ENCODE results near the gene HS3ST5. TPM values are rescaled to one million over a fixed set of nuclear protein-coding genes. Genes with fewer than 3 reads are reported as not detected.

Gene HS3ST5
- total and polyA plus RNA-seq, 2 donors from 2014 or later: 0.09 TPM; not detected in 1

DNA sequence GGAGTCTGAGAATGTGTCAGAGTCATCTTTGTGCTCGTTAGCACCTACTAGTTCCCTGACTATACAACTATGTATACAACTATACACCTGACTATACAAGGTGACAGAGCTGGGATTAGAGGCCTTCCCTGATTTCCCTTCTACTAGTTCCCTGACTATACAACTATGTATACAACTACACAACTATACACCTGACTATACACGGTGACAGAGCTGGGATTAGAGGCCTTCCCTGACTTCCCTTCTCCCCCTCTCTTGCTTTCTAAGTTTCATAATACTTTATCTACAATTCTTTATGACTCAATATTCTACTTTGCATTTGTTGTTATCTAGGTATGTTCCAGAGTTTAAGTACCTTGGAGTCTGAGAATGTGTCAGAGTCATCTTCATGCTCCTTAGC lies 68.0 kb downstream of the HS3ST5 start:
- no peak for FAIRE-seq
- intact Hi-C loops (cut with DNase I): no loop called here
- H3K9ac ChIP-seq (ENCODE audit: low read length in 3 of 3): no peak overlapping the region
- no peak overlapping the region for H3K4me3 ChIP-seq (ENCODE audit: low read length in 3 of 3)
- H3K9me3 ChIP-seq (ENCODE audit: control insufficient read depth in 2 of 3, insufficient read depth in 1 of 3, low read length in 3 of 3): no peaks in the 10 kb centered on the region
- no peaks in the 10 kb centered on the region for H3K27me3 ChIP-seq (ENCODE audit: control insufficient read depth, insufficient read depth, low read length)
- DNase-seq: no peak
- H3K4me1 ChIP-seq (ENCODE audit: control insufficient read depth in 2 of 3, insufficient read depth in 2 of 3, low read depth in 1 of 3, low read length in 3 of 3): no peaks in the 10 kb centered on the region
- TF ChIP-seq, protein P1, sequence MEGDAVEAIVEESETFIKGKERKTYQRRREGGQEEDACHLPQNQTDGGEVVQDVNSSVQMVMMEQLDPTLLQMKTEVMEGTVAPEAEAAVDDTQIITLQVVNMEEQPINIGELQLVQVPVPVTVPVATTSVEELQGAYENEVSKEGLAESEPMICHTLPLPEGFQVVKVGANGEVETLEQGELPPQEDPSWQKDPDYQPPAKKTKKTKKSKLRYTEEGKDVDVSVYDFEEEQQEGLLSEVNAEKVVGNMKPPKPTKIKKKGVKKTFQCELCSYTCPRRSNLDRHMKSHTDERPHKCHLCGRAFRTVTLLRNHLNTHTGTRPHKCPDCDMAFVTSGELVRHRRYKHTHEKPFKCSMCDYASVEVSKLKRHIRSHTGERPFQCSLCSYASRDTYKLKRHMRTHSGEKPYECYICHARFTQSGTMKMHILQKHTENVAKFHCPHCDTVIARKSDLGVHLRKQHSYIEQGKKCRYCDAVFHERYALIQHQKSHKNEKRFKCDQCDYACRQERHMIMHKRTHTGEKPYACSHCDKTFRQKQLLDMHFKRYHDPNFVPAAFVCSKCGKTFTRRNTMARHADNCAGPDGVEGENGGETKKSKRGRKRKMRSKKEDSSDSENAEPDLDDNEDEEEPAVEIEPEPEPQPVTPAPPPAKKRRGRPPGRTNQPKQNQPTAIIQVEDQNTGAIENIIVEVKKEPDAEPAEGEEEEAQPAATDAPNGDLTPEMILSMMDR (IDR thresholded peaks at IDR 0.05; ENCODE audit: borderline replicate concordance, extremely low read depth, insufficient read depth): no peak
- H3K36me3 ChIP-seq (ENCODE audit: control insufficient read depth in 2 of 3, insufficient read depth in 3 of 3, low read length in 3 of 3): no peaks in the 10 kb centered on the region
- no peak overlapping the region for H3K27ac ChIP-seq (ENCODE audit: low read depth in 2 of 2, low read length in 2 of 2)

DNA sequence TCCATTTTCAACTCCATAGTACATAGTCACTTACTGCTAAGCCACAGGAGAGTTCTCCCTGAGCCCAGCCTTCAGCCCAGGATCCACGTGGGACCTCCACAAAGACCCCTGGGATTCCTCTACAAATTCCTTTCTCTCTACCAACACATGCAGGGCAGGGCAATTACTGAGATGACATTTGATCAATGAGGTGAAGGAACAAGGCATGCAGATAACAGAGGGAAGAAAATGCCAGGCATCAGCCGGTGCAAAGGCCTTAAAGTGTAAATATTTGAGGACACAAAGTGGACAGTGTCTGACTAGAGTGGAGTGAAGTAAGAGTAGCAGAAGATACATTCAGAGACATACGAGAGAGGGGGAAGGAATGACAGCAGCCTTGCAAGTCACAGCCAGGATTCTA lies 70.2 kb downstream of the HS3ST5 start:
- intact Hi-C loops (cut with DNase I): no loop called here
- TF ChIP-seq, protein P1 (IDR thresholded peaks at IDR 0.05; ENCODE audit: borderline replicate concordance, extremely low read depth, insufficient read depth): no peak
- Histone ChIP-seq H3K36me3 (ENCODE audit: control insufficient read depth in 2 of 3, insufficient read depth in 3 of 3, low read length in 3 of 3) (no peaks in the 10 kb centered on the region), H3K4me1 (ENCODE audit: control insufficient read depth in 2 of 3, insufficient read depth in 2 of 3, low read depth in 1 of 3, low read length in 3 of 3) (no peaks in the 10 kb centered on the region), H3K27me3 (ENCODE audit: control insufficient read depth, insufficient read depth, low read length) (no peaks in the 10 kb centered on the region), H3K9ac (ENCODE audit: low read length in 3 of 3) (no peak overlapping the region), H3K4me3 (ENCODE audit: low read length in 3 of 3) (no peak overlapping the region), H3K9me3 (ENCODE audit: control insufficient read depth in 2 of 3, insufficient read depth in 1 of 3, low read length in 3 of 3) (no peaks in the 10 kb centered on the region), H3K27ac (ENCODE audit: low read depth in 2 of 2, low read length in 2 of 2) (no peak overlapping the region)
- DNase-seq: no peak
- FAIRE-seq: no peak

DNA sequence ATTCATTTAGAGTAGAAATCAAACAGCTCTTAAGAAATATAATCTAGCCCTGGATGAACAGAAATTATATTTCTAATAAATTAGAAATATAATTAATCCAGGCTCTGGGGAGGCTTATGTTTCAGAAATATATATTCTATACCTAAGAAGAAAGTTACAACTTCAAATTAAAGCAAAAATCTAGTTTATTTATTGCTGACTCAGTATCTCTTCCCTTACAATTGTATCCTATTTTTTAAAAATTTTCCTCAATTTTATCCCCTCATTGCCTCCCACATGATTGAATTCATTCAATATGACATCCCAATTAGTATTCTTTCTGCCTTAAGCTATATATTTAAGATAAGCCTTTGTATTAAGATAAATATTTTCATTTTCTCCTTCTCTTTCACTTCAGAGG lies 71.4 kb downstream of the HS3ST5 start:
- Histone ChIP-seq H3K9ac (ENCODE audit: low read length in 3 of 3) (no peak overlapping the region), H3K27me3 (ENCODE audit: control insufficient read depth, insufficient read depth, low read length) (no peaks in the 10 kb centered on the region), H3K27ac (ENCODE audit: low read depth in 2 of 2, low read length in 2 of 2) (no peak overlapping the region), H3K4me1 (ENCODE audit: control insufficient read depth in 2 of 3, insufficient read depth in 2 of 3, low read depth in 1 of 3, low read length in 3 of 3) (no peaks in the 10 kb centered on the region), H3K36me3 (ENCODE audit: control insufficient read depth in 2 of 3, insufficient read depth in 3 of 3, low read length in 3 of 3) (no peaks in the 10 kb centered on the region), H3K9me3 (ENCODE audit: control insufficient read depth in 2 of 3, insufficient read depth in 1 of 3, low read length in 3 of 3) (no peaks in the 10 kb centered on the region), H3K4me3 (ENCODE audit: low read length in 3 of 3) (no peak overlapping the region)
- intact Hi-C loops (cut with DNase I): no loop called here
- DNase-seq (no peak), FAIRE-seq (no peak)
- TF ChIP-seq, protein P1 (IDR thresholded peaks at IDR 0.05; ENCODE audit: borderline replicate concordance, extremely low read depth, insufficient read depth): no peak

DNA sequence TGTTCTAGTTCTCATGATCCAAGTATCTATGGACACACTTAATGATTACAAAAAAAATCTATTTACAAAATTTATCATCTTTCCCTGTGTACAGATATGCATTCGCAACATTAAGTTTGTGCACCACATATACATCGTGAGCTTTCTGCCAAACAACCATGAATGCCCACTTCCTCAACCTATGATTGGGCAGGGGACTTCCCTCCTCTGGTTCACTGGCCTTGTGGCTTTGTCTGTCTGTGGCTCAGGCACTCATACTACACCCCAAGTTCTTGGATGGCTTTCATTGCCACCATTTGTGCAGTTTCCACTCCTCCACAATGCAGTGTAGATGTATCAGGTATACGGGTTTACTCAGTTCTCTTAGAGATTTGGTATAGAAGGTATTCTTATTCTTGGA lies 74.9 kb downstream of the HS3ST5 start:
- no peak for DNase-seq
- intact Hi-C loops (cut with DNase I): no loop called here
- no peaks in the 10 kb centered on the region for H3K4me1 ChIP-seq (ENCODE audit: control insufficient read depth in 2 of 3, insufficient read depth in 2 of 3, low read depth in 1 of 3, low read length in 3 of 3)
- no peaks in the 10 kb centered on the region for H3K27me3 ChIP-seq (ENCODE audit: control insufficient read depth, insufficient read depth, low read length)
- FAIRE-seq: no peak
- no peak overlapping the region for H3K4me3 ChIP-seq (ENCODE audit: low read length in 3 of 3)
- H3K36me3 ChIP-seq (ENCODE audit: control insufficient read depth in 2 of 3, insufficient read depth in 3 of 3, low read length in 3 of 3): no peaks in the 10 kb centered on the region
- no peak overlapping the region for H3K9ac ChIP-seq (ENCODE audit: low read length in 3 of 3)
- TF ChIP-seq, protein P1 (IDR thresholded peaks at IDR 0.05; ENCODE audit: borderline replicate concordance, extremely low read depth, insufficient read depth): no peak
- no peaks in the 10 kb centered on the region for H3K9me3 ChIP-seq (ENCODE audit: control insufficient read depth in 2 of 3, insufficient read depth in 1 of 3, low read length in 3 of 3)
- H3K27ac ChIP-seq (ENCODE audit: low read depth in 2 of 2, low read length in 2 of 2): no peak overlapping the region
